A172 (cell line): Measurements from ENCODE around the gene FAAP100. TPM values are rescaled to one million over a fixed set of nuclear protein-coding genes. Genes with fewer than 3 reads are reported as not detected.

Experiments
- DNase-seq: peaks from one replicate; pipeline ENCODE4 v3.0.0-alpha.2; 2015; ENCODE audit warnings: low spot score
- total RNA-seq: library from RNA; depleted of rRNA; stranded (reverse); fragments of >200 nt; shearing (Covaris generic); gene quantifications from 2 replicates; pipeline ENCODE4 v1.2.3, GENCODE V29; 2014; rRNA removed

The FAAP100 gene
- total RNA-seq, 1 experiment from 2014 or later, result 39.9 TPM

GRCh38 chr17:81489998-81490992, 61.9 kb downstream of the FAAP100 start:
- no peak for DNase-seq

Other genes starting within 250 kb of the FAAP100 start
- gene BAHCC1, start 156.9 kb downstream of the FAAP100 start, total RNA-seq, result 0.95 and 2.0 TPM in 2 replicates
- 5,134 and 6,456 TPM in 2 replicates for gene ACTG1, start 39.6 kb downstream of the FAAP100 start, total RNA-seq
- 0.81 and 1.7 TPM in 2 replicates for gene FSCN2, start 24.0 kb downstream of the FAAP100 start, total RNA-seq
- gene NPLOC4, start 84.8 kb upstream of the FAAP100 start, total RNA-seq, result 89.3 and 93.9 TPM in 2 replicates
- 5.7 and 6.8 TPM in 2 replicates for gene TSPAN10, start 84.8 kb upstream of the FAAP100 start, total RNA-seq
- gene PDE6G, start 104.2 kb upstream of the FAAP100 start, total RNA-seq, result 1.1 and 2.0 TPM in 2 replicates
- 42.0 and 58.8 TPM in 2 replicates for gene OXLD1, start 114.3 kb upstream of the FAAP100 start, total RNA-seq
- gene CCDC137, start 114.4 kb upstream of the FAAP100 start, total RNA-seq, result 18.5 and 21.7 TPM in 2 replicates
- gene ARL16, start 131.4 kb upstream of the FAAP100 start, total RNA-seq, result 41.0 and 45.6 TPM in 2 replicates
- 144 and 199 TPM in 2 replicates for gene HGS, start 131.7 kb upstream of the FAAP100 start, total RNA-seq
- 32.3 and 37.0 TPM in 2 replicates for gene MRPL12, start 151.0 kb upstream of the FAAP100 start, total RNA-seq
- gene SLC25A10, start 159.9 kb upstream of the FAAP100 start, total RNA-seq, result 81.5 and 101 TPM in 2 replicates